ENCODE data around the gene SLC24A4.

Gene SLC24A4

GRCh38 chr14:92507174-92507768, 184.3 kb downstream of the SLC24A4 start:
- DNase-seq, result no peak

- peak in 1 of 2 experiments; percentile 26 for DNase-seq
These were observed 188.0 kb downstream of the SLC24A4 start for GRCh38 chr14:92510972-92511371.

- DNase-seq, result peak; percentile 90 to 92
These were observed 188.7 kb downstream of the SLC24A4 start for GRCh38 chr14:92511453-92512238.

DNA sequence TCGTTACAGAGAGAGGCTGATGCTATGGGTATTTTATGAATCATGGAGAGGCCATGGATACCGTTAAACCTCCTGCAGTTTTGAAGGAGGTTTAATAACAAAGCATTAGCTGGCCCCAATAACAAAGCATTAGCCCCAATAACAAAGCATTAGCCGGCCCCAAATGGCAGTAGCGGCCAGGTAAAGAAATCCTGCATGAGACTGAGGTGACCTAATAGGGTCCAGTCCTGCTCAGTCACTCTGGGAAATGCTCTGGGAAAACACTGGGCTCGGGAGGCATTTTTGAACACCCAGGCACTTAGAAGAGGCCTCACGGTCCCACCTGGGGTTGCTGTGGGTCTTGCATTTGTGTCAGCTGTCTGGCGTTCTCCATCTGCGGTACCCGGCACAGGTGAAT, 189.8 kb downstream of the SLC24A4 start:
- no peak for DNase-seq

- peak in 1 of 2 experiments; percentile 36 for DNase-seq
These were observed 190.4 kb downstream of the SLC24A4 start, which contains the start of gene RIN3 for GRCh38 chr14:92513204-92513965. Gene RIN3 (plus strand): TSS chr14:92513781. CDS start chr14:92513933, 152 bp downstream.

GRCh38 chr14:92513966-92514843, 191.2 kb downstream of the SLC24A4 start:
- peak in 1 of 2 experiments; percentile 12 for DNase-seq

GRCh38 chr14:92514844-92515514, 192.0 kb downstream of the SLC24A4 start:
- no peak for DNase-seq

GRCh38 chr14:92515546-92516343, 192.8 kb downstream of the SLC24A4 start:
- no peak for DNase-seq

DNA sequence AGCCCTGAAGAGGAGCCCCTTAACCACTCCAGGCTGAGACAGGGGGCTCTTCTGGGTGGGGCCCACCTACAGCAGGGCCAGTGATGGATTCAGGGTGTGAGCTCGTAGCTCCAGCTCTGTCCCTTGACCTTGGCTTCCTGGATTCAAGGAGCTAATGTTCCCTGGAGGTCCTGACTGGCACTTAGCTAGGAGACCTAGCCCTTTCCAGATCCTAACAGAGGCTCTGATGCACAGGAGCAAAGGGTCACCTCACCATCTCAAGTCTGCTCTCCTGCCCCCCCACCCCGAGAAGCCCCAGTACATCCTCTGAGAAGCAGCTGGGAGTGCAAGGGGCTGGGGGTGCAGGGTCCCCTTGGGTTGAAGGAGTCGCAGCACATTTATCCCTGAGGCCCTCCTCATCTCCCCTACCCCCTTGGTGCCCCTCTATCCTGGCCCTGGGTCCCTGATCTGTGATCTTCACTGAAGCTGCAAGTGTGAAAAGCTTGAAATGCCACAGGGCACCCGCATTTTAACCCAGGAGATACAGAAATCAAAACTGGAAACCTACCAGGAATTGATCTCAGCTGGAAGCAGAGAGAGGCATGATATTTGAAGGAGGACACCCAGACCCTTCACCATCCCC, 193.5 kb downstream of the SLC24A4 start:
- DNase-seq, result no peak

- no peak for DNase-seq
These were observed 194.1 kb downstream of the SLC24A4 start for GRCh38 chr14:92516966-92517506.

- DNase-seq, result no peak
These were observed 194.8 kb downstream of the SLC24A4 start for GRCh38 chr14:92517761-92518160.

- no peak for DNase-seq
These were observed 196.5 kb downstream of the SLC24A4 start for GRCh38 chr14:92519246-92520101.

GRCh38 chr14:92520102-92521057, 197.4 kb downstream of the SLC24A4 start:
- no peak for DNase-seq

DNA sequence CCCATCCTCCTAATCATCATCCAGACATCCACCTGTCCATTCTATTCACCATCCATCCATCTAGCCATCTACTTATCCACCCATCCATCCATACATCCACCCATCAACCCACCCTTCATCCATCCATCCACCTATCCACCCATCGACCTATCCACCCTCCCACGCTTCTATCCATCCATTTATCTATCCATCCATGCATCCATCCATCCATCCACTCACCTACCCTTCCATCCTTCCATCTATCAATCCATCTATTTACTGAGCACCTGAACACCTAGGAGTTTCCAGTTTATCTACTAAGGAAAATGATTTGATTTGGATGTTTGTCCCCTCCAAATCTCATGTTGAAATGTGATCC, 198.1 kb downstream of the SLC24A4 start:
- DNase-seq, result no peak

DNA sequence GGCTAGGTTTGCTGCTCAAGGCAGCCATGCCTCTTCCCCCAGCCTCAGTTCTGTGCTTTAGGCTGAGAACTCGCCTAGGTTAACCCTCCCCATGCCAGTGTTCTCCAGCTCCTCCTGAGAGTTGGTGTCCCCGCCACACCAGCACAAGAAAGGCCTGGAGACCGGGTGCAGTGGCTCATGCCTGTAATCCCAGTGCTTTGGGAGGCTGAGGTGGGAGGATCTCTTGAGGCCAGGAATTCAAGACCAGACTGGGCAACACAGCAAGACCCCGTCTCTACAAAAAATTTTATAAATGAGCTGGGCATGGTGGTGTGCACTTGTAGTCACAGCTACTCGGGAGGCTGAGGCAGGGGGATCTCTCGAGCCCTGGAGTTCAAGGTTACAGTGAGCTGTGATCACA, 200.8 kb downstream of the SLC24A4 start:
- DNase-seq, result no peak

GRCh38 chr14:92524602-92525185, 201.7 kb downstream of the SLC24A4 start:
- no peak for DNase-seq

DNA sequence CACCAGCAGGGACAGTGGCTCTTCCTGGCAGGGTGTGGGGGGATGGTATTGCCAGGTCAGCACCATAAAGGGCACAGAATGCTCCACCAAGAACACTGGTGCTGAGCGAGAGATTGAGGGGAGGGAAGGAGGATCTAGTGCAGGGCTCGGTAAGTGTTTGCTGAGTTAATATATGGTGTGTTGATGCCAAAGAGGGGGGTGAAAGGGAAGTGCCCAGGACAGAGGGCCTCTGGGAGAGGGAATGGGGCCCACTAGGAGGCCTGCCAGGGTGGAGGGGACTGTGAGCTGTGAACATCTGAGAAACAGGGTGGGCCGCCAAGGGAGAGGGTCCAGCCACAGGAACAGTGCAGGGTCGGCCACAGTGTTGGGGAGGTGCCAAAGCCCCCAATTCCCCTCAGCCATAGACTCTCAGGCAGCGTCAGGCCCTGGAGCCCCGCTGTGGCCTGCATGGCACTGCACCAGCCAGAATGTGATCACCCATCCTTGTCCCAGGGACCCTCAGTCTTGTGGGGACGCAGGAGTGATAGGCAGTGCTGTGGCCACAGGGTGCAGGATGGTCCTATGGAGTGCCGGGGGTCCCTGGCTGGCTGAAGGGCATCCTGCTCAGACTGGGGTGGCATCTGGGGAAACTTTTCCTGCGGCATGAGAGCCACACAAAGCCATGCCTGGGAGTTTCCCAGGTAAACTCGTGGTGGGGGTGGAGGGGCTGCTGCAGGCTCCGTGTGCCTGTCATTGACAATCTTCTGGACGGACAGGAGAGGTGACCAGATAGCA, 202.5 kb downstream of the SLC24A4 start:
- no peak for DNase-seq

All from SW 1271 (cell line).